ENCODE results near the gene TEX22. TPM values are rescaled to one million over a fixed set of nuclear protein-coding genes. Genes with fewer than 3 reads are reported as not detected.

Gene TEX22
- total RNA-seq, 4 donors from 2014 or later: not detected

- in situ Hi-C loops (cut with MboI; ENCODE audit: low sequenced_read_pairs in 4 of 4): no loop called here
- H3K27ac ChIP-seq: no peak overlapping the region
- H3K4me3 ChIP-seq: no peak overlapping the region
- H3K4me1 ChIP-seq: no peaks in the 10 kb centered on the region
- H3K36me3 ChIP-seq: peaks cover 0 to 50% of the 10 kb centered on the region in 2 donors
- DNase-seq (no peak), ATAC-seq (no peak)
- H3K9me3 ChIP-seq: no peaks in the 10 kb centered on the region
- TF ChIP-seq POLR2A (IDR thresholded peaks at IDR 0.05): no peak
- TF ChIP-seq CTCF (IDR thresholded peaks at IDR 0.05 in 4 of 5, conservative IDR thresholded peaks at IDR 0.05 in 1 of 5): no peak
- intact Hi-C loops (cut with DNase I; ENCODE audit: low total_unique reads): no loop called here
- H3K27me3 ChIP-seq: no peaks in the 10 kb centered on the region
Measured at GRCh38 chr14:105458010-105458409, 59.7 kb downstream of the TEX22 start.

GRCh38 chr14:105458571-105458970 is 60.2 kb downstream of the TEX22 start:
- H3K4me1 ChIP-seq: no peaks in the 10 kb centered on the region
- in situ Hi-C loops (cut with MboI; ENCODE audit: low sequenced_read_pairs in 4 of 4): no loop called here
- no peak for DNase-seq
- H3K27ac ChIP-seq: no peak overlapping the region
- peaks cover 0 to 56% of the 10 kb centered on the region in 2 donors for H3K36me3 ChIP-seq
- no peak overlapping the region for H3K4me3 ChIP-seq
- intact Hi-C loops (cut with DNase I; ENCODE audit: low total_unique reads): no loop called here
- H3K9me3 ChIP-seq: no peaks in the 10 kb centered on the region
- ATAC-seq: no peak
- TF ChIP-seq CTCF (IDR thresholded peaks at IDR 0.05 in 4 of 5, conservative IDR thresholded peaks at IDR 0.05 in 1 of 5) (no peak), POLR2A (IDR thresholded peaks at IDR 0.05) (no peak)
- no peaks in the 10 kb centered on the region for H3K27me3 ChIP-seq

- peaks cover 0 to 55% of the 10 kb centered on the region in 2 donors for H3K36me3 ChIP-seq
- in situ Hi-C loops (cut with MboI; ENCODE audit: low sequenced_read_pairs in 4 of 4) (no loop called here), intact Hi-C loops (cut with DNase I; ENCODE audit: low total_unique reads) (no loop called here)
- H3K4me3 ChIP-seq: no peak overlapping the region
- no peak overlapping the region for H3K27ac ChIP-seq
- DNase-seq (no peak), ATAC-seq (no peak)
- H3K4me1 ChIP-seq: no peaks in the 10 kb centered on the region
- no peaks in the 10 kb centered on the region for H3K27me3 ChIP-seq
- no peaks in the 10 kb centered on the region for H3K9me3 ChIP-seq
- TF ChIP-seq CTCF (IDR thresholded peaks at IDR 0.05 in 4 of 5, conservative IDR thresholded peaks at IDR 0.05 in 1 of 5) (no peak), POLR2A (IDR thresholded peaks at IDR 0.05) (no peak)
Measured at GRCh38 chr14:105460116-105460515, 61.8 kb downstream of the TEX22 start.

GRCh38 chr14:105460616-105461015 is 62.3 kb downstream of the TEX22 start:
- TF ChIP-seq POLR2A (IDR thresholded peaks at IDR 0.05) (no peak), CTCF (IDR thresholded peaks at IDR 0.05 in 4 of 5, conservative IDR thresholded peaks at IDR 0.05 in 1 of 5) (no peak)
- Histone ChIP-seq H3K4me1 (peaks cover 3% of the 10 kb centered on the region in 2 donors), H3K4me3 (no peak overlapping the region), H3K27me3 (no peaks in the 10 kb centered on the region), H3K9me3 (no peaks in the 10 kb centered on the region), H3K36me3 (peaks cover 0 to 51% of the 10 kb centered on the region in 2 donors), H3K27ac (no peak overlapping the region)
- intact Hi-C loops (cut with DNase I; ENCODE audit: low total_unique reads) (no loop called here), in situ Hi-C loops (cut with MboI; ENCODE audit: low sequenced_read_pairs in 4 of 4) (no loop called here)
- ATAC-seq (no peak), DNase-seq (no peak)

- in situ Hi-C loops (cut with MboI; ENCODE audit: low sequenced_read_pairs in 4 of 4): no loop called here
- Histone ChIP-seq H3K27ac (no peak overlapping the region), H3K27me3 (no peaks in the 10 kb centered on the region), H3K4me3 (no peak overlapping the region), H3K4me1 (peaks cover 7 to 8% of the 10 kb centered on the region in 2 donors), H3K36me3 (peaks cover 0 to 48% of the 10 kb centered on the region in 2 donors), H3K9me3 (no peaks in the 10 kb centered on the region)
- DNase-seq: no peak
- ATAC-seq: no peak
- no peak for TF ChIP-seq POLR2A (IDR thresholded peaks at IDR 0.05)
- intact Hi-C loops (cut with DNase I; ENCODE audit: low total_unique reads): no loop called here
Measured at GRCh38 chr14:105461903-105462302, 63.6 kb downstream of the TEX22 start.

Other genes starting within 250 kb of the TEX22 start
- 10 to 100 TPM in 3 of 4 donors, 1 to 10 TPM in 1; 8.0 to 17.9 (median 15.7) TPM for gene JAG2, start 229.8 kb upstream of the TEX22 start, total RNA-seq
- gene NUDT14, start 217.2 kb upstream of the TEX22 start, total RNA-seq: 10 to 100 TPM; 11.0 to 25.5 (median 16.4) TPM
- 10 to 100 TPM; 48.4 to 85.9 (median 53.6) TPM for gene BTBD6, start 150.0 kb upstream of the TEX22 start, total RNA-seq
- 10 to 100 TPM; 19.5 to 27.4 (median 21.4) TPM for gene BRF1, start 97.5 kb upstream of the TEX22 start, total RNA-seq
- 100 to 1,000 TPM in 1 of 4 donors, 10 to 100 TPM in 3; 81.0 to 115 (median 93.1) TPM for gene PACS2, start 83.8 kb upstream of the TEX22 start, total RNA-seq
- gene MTA1, start 21.3 kb downstream of the TEX22 start, total RNA-seq: 10 to 100 TPM; 18.2 to 30.8 (median 28.2) TPM
- 10 to 100 TPM; 31.4 to 47.1 (median 38.8) TPM for gene CRIP2, start 76.3 kb downstream of the TEX22 start, total RNA-seq
- 1 to 10 TPM; 2.6 to 7.6 (median 5.3) TPM for gene CRIP1, start 88.3 kb downstream of the TEX22 start, total RNA-seq
- gene TEDC1, start 92.7 kb downstream of the TEX22 start, total RNA-seq: 1 to 10 TPM in 2 of 4 donors, under 1 TPM in 2; 0.97 to 4.2 (median 2.2) TPM
- gene TMEM121, start 128.0 kb downstream of the TEX22 start, total RNA-seq: 1 to 10 TPM in 2 of 4 donors, not detected in 2; 1.1 to 1.2 TPM

All from gastrocnemius medialis (tissue), 4 donors.